GM20000 (cell line): ENCODE results near the gene PMM2.
"Not testable (repeated sequence)": the region's sequence is repeated elsewhere in the genome, so short reads cannot be mapped to it uniquely, and the experiment has no call there.

Experiments used
- DNase-seq: peaks from one replicate; pipeline ENCODE4 v3.0.0; 2012; ENCODE audit warnings: low spot score
- CTCF ChIP-seq: IDR thresholded peaks from 2 replicates; pipeline ENCODE4 v1.5.1; 2012; ENCODE audit warnings: mild to moderate bottlenecking, control low read depth; ENCODE audit errors: extremely low read depth, missing control alignments

PMM2 gene

DNA sequence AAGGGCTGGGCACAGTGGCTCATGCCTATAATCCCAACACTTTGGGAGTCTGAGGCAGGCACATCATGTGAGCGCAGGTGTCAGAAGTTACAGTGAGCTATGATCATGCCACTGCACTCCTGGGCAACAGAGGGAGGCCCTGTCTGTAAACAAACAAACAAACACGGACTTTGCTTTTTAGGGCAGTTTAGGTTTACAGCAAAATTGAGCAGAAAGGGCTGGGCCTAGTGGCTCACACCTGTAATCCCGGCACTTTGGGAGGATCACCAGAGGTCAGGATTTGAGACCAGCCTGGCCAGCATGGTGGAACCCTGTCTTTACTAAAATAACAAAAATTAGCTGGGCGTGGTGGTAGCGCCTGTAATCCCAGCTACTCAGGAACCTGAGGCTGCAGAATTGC is 74.4 kb downstream of the PMM2 start:
- no peak for DNase-seq
- TF ChIP-seq CTCF: no peak

DNA sequence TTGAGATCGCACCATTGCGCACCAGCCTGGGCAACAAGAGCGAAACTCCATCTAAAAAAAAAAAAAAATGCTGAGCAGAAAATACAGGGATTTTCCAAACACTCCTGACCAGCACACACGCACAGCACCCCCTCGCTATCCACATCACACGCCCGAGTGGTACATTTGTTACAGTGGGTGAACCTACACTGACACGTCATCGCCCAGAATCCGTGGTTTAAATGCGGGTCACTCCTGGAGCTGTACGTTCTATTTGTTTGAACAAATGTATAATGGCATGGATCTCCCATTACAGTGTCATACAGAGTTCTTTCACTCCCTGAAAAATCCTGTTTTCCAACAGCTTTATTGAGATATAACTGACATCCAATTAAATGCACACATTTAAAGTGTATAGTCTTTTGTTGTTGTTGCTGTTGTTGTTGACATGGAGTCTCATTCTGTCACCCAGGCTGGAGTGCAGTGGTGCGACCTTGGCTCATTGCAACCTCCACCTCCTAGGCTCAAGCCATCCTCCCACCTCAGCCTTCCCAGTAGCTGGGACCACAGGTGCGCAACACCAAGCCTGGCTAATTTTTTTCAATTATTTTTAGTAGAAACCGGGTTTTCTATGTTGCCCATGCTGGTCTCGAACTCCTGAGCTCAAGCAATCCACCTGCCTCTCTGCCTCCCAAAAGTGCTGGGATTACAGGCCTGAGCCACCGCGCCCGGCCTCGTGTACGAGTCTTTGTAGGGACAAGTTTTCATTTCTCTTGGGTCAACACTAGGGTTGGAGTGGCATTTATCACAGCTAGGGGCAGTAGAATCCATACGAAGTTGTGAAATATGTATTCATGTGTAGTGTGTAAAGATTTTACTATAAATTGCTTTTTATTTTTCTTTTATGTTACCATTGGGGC is 75.6 kb downstream of the PMM2 start:
- no peak for TF ChIP-seq CTCF
- no peak for DNase-seq

DNA sequence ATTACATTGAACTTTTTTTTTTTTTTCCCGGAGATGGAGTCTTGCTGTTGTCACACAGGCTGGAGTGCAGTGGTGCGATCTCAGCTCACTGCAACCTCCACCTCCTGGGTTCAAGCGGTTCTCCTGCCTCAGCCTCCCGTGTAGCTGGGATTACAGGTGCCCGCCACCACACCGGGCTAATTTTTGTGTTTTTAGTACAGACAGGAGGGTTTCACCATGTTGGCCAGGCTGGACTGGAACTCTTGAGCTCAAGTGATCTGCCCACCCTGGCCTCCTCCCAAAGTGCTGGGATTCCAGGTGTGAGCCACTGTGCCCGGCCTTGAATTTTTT is 76.2 kb downstream of the PMM2 start:
- DNase-seq: not testable (repeated sequence)

GRCh38 chr16:8874388-8874787 is 76.7 kb downstream of the PMM2 start:
- no peak for DNase-seq

DNA sequence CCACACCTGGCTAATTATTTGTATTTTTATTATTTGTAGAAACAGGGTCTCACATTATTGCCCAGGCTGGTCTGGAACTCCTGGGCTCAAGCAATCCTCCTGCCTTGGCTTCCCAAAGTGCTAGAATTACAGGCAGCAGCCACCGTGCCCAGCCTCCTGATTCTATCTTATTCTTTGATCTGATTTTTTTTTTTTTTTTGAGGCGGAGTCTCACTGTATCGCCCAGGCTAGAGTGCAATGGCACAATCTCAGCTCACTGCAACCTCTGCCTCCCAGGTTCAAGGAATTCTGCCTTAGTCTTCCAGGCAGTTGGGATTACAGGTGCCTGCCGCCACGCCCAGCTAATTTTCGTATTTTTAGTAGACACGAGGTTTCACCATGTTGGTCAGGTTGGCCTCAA is 77.7 kb downstream of the PMM2 start:
- not testable (repeated sequence) for DNase-seq

More at GRCh38 chr16:8874388-8874787, 76.7 kb downstream of the PMM2 start:
- TF ChIP-seq CTCF: no peak

DNA sequence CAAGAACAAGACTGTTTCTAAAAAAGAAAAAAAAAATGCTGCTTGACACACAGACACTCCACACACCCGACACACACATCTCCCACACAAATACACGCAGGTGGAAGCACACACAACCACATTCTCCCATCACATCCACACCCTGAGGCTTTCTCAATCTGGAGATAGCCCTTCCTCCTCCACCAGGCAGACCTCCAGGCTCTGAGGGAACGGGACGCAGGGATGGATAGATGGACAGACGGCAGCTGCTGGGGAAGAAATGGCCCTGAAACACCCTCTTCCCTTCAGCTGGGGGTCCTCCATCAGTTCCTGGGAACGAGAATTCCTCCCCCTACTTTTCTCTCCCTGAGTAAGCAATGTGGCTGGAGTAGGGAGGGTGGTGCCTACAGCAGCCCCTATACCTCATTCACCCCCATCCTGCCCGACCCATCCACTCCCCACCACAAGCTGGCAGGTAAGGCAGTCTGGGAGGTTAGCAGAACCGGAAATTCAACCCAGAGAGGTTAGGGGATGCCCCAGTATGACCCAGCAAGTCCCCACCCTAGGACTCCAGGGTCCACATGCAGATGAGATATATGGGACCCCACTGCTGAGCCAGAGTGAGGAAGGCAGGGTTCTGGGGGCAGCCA is 80.4 kb downstream of the PMM2 start:
- no peak for TF ChIP-seq CTCF
- DNase-seq: no peak

GRCh38 chr16:8878523-8878911 is 80.9 kb downstream of the PMM2 start:
- no peak for TF ChIP-seq CTCF
- no peak for DNase-seq

- DNase-seq: no peak
- TF ChIP-seq CTCF: no peak
These were observed 83.3 kb downstream of the PMM2 start for GRCh38 chr16:8880839-8881510.
